Measurements from ENCODE around the gene RNF157. TPM values are rescaled to one million over a fixed set of nuclear protein-coding genes. Genes with fewer than 3 reads are reported as not detected.
A peak's percentile ranks its signal among the peaks of the same experiment; 100 is the strongest.

Gene RNF157
- total and polyA plus RNA-seq, 4 donors, result 0.36 to 3.8 (median 1.8) TPM

DNA sequence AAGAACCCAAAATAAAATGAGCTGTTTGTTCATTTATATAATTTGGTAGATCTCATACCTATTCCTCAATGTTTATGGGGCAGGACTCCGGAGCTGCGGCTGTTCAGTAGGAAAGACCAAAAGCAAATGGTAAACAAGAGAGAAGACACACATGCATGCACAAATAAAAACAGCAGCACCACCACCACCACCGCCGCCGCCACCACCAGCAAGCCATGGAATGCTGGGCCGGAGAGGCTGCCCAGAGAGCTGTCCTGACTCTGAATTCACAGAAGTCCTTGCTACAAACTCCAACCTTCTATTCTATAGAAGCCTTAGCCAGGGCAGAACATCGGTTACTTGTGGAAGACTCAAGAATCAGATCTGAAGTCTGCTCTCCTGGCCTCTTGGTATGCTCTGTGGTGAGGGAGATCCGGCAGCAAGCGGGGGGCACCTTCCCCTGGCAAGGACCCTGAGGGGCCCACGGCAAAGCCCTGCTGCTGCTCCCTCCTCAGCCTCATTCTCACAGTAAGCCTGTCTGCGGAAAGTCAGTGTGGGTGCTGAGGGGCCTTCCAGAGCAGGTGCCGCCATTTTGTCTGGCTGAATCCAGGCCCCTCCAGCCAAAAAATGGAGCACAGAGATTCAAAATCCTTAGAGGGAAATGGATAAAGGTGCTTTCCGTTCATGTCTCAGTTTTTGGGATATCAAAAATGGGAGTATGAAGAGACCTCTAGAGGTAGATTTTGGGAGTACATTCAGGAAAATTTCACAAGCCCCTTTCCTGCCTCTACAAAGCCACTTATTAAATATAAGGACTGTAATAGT, 92.9 kb downstream of the RNF157 start:
- Histone ChIP-seq H3K4me3 (ENCODE audit: low read length in 2 of 2) (no peak overlapping the region), H3K4me1 (ENCODE audit: control insufficient read depth in 1 of 2, insufficient read depth in 2 of 2, low read length in 2 of 2) (no peaks in the 10 kb centered on the region), H3K9me3 (ENCODE audit: control insufficient read depth, low read length) (no peaks in the 10 kb centered on the region), H3K27me3 (ENCODE audit: control insufficient read depth in 1 of 2, insufficient read depth in 2 of 2, low read length in 1 of 2) (no peaks in the 10 kb centered on the region), H3K36me3 (ENCODE audit: control insufficient read depth in 1 of 2, insufficient read depth in 2 of 2, low read length in 1 of 2) (no peaks in the 10 kb centered on the region), H3K27ac (ENCODE audit: low read depth in 1 of 2, low read length in 2 of 2) (no peak overlapping the region)
- DNase-seq (peak in 1 of 2 donors; percentile 62), ATAC-seq (ENCODE audit: low FRiP score) (no peak)
- 72 to 76% methylated on average over 13 of the region's 13 CpGs for WGBS, 2 donors
- intact Hi-C loops (cut with DNase I), result loop anchor here in 1 of 2 donors (2.0 kb wide), 1 partner anchor 25 kb away; no protein-coding TSS in a partner anchor

DNA sequence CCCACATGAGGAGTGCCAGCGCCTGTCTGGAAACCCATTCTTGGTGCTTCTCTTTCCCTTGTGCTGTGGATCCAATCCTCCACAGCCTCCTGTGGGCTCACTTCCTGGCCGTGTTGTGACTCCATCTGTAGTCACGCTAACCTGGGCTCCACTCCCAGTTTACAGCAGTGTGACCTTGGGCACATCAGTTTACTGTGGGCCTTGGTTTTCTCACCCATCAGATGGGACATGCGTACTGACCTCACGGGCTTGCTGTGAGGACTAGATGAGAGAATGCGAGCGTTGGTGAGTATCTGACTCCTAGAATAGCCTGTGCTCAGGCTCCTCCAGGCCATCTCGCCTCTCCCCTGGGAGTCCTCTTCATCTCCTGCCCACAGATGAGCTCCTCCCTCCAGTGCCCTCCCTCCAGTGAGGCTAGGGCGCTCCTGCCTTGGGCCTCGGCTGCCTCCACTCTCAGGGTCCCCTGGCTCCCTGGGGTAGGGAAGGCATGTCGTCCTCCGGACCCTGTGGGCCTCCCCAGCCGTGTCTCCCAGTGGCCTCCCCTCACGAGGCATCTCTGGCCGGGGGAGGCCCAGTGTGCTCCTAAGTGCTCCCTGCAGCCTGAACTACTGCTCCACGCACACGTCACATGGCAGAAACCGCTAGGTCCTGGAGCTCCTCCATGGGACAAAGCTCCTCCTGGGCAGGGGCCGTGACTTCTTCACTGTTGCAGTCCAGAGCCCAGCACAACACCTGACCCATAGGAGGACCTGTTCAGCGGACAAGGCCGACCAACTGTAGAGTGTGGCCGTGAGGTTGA, 94.0 kb downstream of the RNF157 start:
- Histone ChIP-seq H3K4me3 (ENCODE audit: low read length in 2 of 2) (no peak overlapping the region), H3K27ac (ENCODE audit: low read depth in 1 of 2, low read length in 2 of 2) (no peak overlapping the region), H3K27me3 (ENCODE audit: control insufficient read depth in 1 of 2, insufficient read depth in 2 of 2, low read length in 1 of 2) (no peaks in the 10 kb centered on the region), H3K9me3 (ENCODE audit: control insufficient read depth, low read length) (no peaks in the 10 kb centered on the region), H3K36me3 (ENCODE audit: control insufficient read depth in 1 of 2, insufficient read depth in 2 of 2, low read length in 1 of 2) (no peaks in the 10 kb centered on the region), H3K4me1 (ENCODE audit: control insufficient read depth in 1 of 2, insufficient read depth in 2 of 2, low read length in 2 of 2) (no peaks in the 10 kb centered on the region)
- ATAC-seq (ENCODE audit: low FRiP score), result peak; percentile 38
- intact Hi-C loops (cut with DNase I), result loop anchor here in 1 of 2 donors (2.0 kb wide), 1 partner anchor 23 kb away; no protein-coding TSS in a partner anchor
- peak in 1 of 2 donors; percentile 43 for DNase-seq
- 90 to 92% methylated on average over 22 of the region's 22 CpGs for WGBS, 2 donors

DNA sequence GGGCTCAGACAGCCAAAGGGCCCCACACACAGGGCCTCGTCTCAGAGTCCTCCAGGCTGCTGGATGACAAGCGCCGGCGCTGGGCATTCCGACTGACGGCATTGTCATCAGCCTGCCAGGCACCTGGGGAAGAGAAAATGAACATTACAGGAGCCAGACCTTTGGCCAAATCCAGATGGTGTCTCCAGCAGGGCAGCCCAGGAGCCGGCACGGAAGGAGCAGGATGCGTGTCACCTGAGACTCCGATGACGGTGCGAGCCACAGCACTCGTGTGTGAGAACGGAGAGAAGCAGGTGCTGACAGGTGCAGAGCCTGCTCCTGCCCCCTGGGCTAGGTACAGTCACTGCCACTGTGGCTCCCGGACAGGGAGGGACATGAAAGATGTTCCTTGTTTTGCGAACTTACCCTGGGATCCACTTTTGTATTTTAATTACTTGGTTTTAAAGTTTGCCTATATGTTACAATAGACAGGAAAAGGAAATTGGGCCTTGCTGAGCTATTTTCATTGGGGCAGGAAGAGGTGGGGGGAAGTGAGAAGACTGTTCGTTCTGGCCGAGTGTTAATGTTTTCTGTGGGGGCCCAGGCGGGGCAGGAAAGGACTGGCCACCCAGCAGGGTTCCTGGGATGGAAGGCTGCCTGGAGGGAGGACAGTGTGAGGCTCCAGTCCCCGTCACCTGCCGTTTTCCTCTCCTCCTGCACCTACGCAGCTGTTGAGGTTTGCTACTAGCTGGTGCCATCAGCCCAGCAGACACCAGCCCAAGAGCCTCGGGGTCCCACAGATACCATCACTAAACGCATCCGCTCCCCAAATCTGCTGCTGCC, 94.9 kb downstream of the RNF157 start:
- H3K9me3 ChIP-seq (ENCODE audit: control insufficient read depth, low read length), result no peaks in the 10 kb centered on the region
- no peaks in the 10 kb centered on the region for H3K4me1 ChIP-seq (ENCODE audit: control insufficient read depth in 1 of 2, insufficient read depth in 2 of 2, low read length in 2 of 2)
- no peak for ATAC-seq (ENCODE audit: low FRiP score)
- H3K4me3 ChIP-seq (ENCODE audit: low read length in 2 of 2), result no peak overlapping the region
- no peaks in the 10 kb centered on the region for H3K36me3 ChIP-seq (ENCODE audit: control insufficient read depth in 1 of 2, insufficient read depth in 2 of 2, low read length in 1 of 2)
- peak; percentile 49 to 74 for DNase-seq
- intact Hi-C loops (cut with DNase I), result loop anchor here in 1 of 2 donors (2.0 kb wide), 1 partner anchor 23 kb away; no protein-coding TSS in a partner anchor
- no peaks in the 10 kb centered on the region for H3K27me3 ChIP-seq (ENCODE audit: control insufficient read depth in 1 of 2, insufficient read depth in 2 of 2, low read length in 1 of 2)
- H3K27ac ChIP-seq (ENCODE audit: low read depth in 1 of 2, low read length in 2 of 2), result no peak overlapping the region
- WGBS, 2 donors, result 90 to 93% methylated on average over 25 of the region's 25 CpGs

DNA sequence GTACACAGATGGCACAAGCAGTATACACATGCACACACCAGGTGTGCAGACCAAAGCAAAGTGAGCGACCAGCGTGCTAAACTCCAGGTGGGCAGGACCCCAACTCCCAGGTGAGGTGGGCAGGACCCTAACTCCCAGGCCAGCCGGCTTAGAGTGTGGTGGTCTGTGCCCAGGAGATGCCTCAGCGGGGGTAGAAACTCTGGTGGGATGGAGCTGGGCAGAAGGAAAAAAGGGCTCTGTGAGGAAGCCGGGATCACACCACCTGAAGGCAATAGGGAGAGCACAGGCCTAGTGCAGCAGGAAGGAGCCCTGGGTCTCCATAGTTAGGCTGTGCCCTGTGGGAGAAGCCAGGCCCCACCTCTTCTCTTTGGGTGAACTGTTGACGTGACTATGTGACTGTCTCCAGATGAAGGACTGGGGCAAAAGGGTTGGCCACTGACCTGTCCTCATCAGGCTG, 97.7 kb downstream of the RNF157 start:
- WGBS, 2 donors, result 93 to 95% methylated on average over 6 of the region's 6 CpGs
- H3K9me3 ChIP-seq (ENCODE audit: control insufficient read depth, low read length), result no peaks in the 10 kb centered on the region
- H3K4me3 ChIP-seq (ENCODE audit: low read length in 2 of 2), result no peak overlapping the region
- intact Hi-C loops (cut with DNase I), result no loop called here
- no peaks in the 10 kb centered on the region for H3K27me3 ChIP-seq (ENCODE audit: control insufficient read depth in 1 of 2, insufficient read depth in 2 of 2, low read length in 1 of 2)
- peak in 1 of 2 donors; percentile 71 for DNase-seq
- no peaks in the 10 kb centered on the region for H3K4me1 ChIP-seq (ENCODE audit: control insufficient read depth in 1 of 2, insufficient read depth in 2 of 2, low read length in 2 of 2)
- no peak for ATAC-seq (ENCODE audit: low FRiP score)
- H3K27ac ChIP-seq (ENCODE audit: low read depth in 1 of 2, low read length in 2 of 2), result no peak overlapping the region
- no peaks in the 10 kb centered on the region for H3K36me3 ChIP-seq (ENCODE audit: control insufficient read depth in 1 of 2, insufficient read depth in 2 of 2, low read length in 1 of 2)

DNA sequence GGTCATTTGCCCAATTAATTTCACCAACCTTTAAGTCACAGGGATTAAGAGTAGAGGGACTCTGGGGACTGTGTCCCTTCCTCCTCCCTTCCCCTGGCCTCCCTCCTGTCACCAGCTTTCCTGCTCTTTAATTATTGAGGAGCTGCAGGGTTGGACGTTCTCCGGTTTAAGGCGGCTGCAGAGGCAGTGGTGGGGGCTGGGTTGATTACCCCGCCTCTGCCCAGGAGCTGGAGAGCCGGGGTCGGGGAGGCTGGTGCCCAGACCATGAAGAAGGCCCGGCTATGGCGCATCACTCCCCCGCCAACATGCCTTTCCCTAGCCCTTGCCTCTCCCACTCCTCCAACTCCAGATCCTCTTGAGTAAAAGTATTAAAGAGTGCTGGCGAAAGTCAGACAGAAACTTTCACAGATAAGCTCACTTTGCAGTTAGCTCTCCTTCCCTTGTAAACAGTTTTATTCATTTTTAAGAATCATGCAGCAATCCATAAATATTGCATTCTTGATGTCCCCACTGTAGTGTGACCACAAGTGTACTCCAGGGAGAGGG, 98.2 kb downstream of the RNF157 start:
- intact Hi-C loops (cut with DNase I), result no loop called here
- DNase-seq, result peak in 1 of 2 donors; percentile 68
- H3K27ac ChIP-seq (ENCODE audit: low read depth in 1 of 2, low read length in 2 of 2), result no peak overlapping the region

DNA sequence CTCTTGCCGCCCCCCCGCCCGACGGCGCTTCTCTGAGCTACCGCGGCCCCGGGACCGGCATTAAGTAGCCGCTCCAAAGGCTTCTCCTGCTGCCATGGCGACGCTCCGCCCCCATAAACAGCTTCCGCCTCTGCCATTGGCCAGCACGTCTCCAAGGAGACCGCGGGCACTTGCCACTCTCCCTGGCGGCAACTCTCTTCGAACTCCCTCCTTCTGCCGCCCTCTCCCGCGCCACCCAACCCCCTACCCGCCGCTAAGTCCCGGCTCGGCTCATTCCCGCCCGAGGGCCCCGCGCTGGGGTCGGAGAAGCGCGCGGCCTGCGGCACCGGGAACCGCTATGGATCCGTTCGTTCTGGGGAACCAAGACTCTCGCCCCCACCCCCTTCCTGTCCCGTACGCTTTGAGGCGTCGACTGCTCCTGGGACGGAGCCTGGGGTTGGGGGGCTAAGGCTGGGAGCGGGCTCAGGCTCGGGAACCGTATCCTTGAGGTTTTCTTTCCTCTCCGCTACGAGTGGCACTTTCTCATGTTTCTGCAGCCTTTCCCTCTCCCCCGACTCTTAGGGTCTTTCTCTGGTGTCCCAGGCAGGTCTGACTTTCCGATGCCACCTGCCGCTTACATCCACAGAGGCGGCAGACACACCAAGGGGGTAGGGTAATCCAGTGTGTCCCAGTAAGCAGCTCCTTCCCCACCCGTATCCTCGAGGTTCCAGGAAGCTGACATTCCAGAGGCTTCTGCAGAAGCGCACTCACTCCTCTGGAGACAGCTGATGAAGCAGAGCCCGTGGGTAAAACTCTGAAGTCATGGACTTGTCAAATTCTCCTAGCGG, 98.9 kb downstream of the RNF157 start, which contains the start of gene FOXJ1:
Gene FOXJ1 (minus strand): TSS at position 34 of the 827 bp plus-strand sequence. CDS start 850 bp downstream, outside the sequence.
- DNase-seq (peak; percentile 91 to 95), ATAC-seq (ENCODE audit: low FRiP score) (peak; percentile 88)
- Histone ChIP-seq H3K4me3 (ENCODE audit: low read length in 2 of 2) (no peak within 1 kb of the TSS), H3K4me1 (ENCODE audit: control insufficient read depth in 1 of 2, insufficient read depth in 2 of 2, low read length in 2 of 2) (no peaks in the 10 kb centered on the region), H3K36me3 (ENCODE audit: control insufficient read depth in 1 of 2, insufficient read depth in 2 of 2, low read length in 1 of 2) (no peaks in the 10 kb centered on the region), H3K27me3 (ENCODE audit: control insufficient read depth in 1 of 2, insufficient read depth in 2 of 2, low read length in 1 of 2) (no peaks in the 10 kb centered on the region), H3K9me3 (ENCODE audit: control insufficient read depth, low read length) (no peaks in the 10 kb centered on the region), H3K27ac (ENCODE audit: low read depth in 1 of 2, low read length in 2 of 2) (no peak within 1 kb of the TSS)
- intact Hi-C loops (cut with DNase I), result no loop called here
- 9% methylated on average over 58 to 59 of the region's 59 CpGs for WGBS, 2 donors

More for the DNA sequence above, 98.2 kb downstream of the RNF157 start:
- Histone ChIP-seq H3K9me3 (ENCODE audit: control insufficient read depth, low read length) (no peaks in the 10 kb centered on the region), H3K4me1 (ENCODE audit: control insufficient read depth in 1 of 2, insufficient read depth in 2 of 2, low read length in 2 of 2) (no peaks in the 10 kb centered on the region), H3K27me3 (ENCODE audit: control insufficient read depth in 1 of 2, insufficient read depth in 2 of 2, low read length in 1 of 2) (no peaks in the 10 kb centered on the region), H3K4me3 (ENCODE audit: low read length in 2 of 2) (no peak overlapping the region), H3K36me3 (ENCODE audit: control insufficient read depth in 1 of 2, insufficient read depth in 2 of 2, low read length in 1 of 2) (no peaks in the 10 kb centered on the region)
- ATAC-seq (ENCODE audit: low FRiP score), result no peak
- 83 to 84% methylated on average over 10 of the region's 10 CpGs for WGBS, 2 donors

DNA sequence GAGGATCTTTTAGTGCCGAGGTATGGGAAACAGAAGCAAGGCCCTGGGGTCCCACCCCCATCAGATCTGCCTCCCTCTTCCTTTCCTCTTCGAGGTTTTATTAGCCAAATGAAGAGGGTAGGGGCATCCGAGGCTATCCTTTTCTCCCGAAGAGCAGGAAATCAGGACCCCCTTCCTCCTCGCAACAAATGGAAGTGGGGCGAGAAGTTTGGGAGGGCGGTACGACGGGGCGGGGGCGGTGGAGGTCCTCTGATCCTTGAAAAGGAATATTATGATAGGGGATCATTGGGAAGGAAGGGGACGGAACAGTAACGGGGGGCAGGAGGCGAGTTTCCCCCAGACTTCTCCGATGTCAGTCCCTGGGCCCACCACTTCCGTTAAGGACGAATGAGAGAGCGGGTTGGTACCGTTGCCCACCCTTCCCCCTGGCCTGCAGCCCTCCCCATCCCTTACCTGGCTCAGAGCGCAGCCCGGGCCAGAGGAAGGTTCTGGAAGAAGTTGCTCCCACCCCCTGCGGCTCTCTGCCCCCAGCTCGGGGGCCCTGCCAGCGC, 99.6 kb downstream of the RNF157 start:
- WGBS, 2 donors, result 3% methylated on average over 22 to 24 of the region's 24 CpGs
- intact Hi-C loops (cut with DNase I), result no loop called here
- H3K9me3 ChIP-seq (ENCODE audit: control insufficient read depth, low read length), result no peaks in the 10 kb centered on the region
- no peak overlapping the region for H3K27ac ChIP-seq (ENCODE audit: low read depth in 1 of 2, low read length in 2 of 2)
- no peak for DNase-seq
- no peak overlapping the region for H3K4me3 ChIP-seq (ENCODE audit: low read length in 2 of 2)
- no peak for ATAC-seq (ENCODE audit: low FRiP score)
- no peaks in the 10 kb centered on the region for H3K36me3 ChIP-seq (ENCODE audit: control insufficient read depth in 1 of 2, insufficient read depth in 2 of 2, low read length in 1 of 2)
- H3K4me1 ChIP-seq (ENCODE audit: control insufficient read depth in 1 of 2, insufficient read depth in 2 of 2, low read length in 2 of 2), result no peaks in the 10 kb centered on the region
- H3K27me3 ChIP-seq (ENCODE audit: control insufficient read depth in 1 of 2, insufficient read depth in 2 of 2, low read length in 1 of 2), result no peaks in the 10 kb centered on the region

Measured in aorta (tissue), 5 donors.